Spinal cord (tissue), 10 donors: ENCODE results near the gene CDHR1. TPM values are rescaled to one million over a fixed set of nuclear protein-coding genes. Genes with fewer than 3 reads are reported as not detected.

Source experiments
- DNase-seq, 6 donors: peaks; one replicate each; pipeline versions ENCODE4 v3.0.0 to v3.0.0-alpha.2; 2013 to 2015; ENCODE audit warnings: low spot score in 6 of 6, low read depth in 4 of 6
- H3K27ac ChIP-seq: one replicate; pipeline ENCODE4 v1.5.1; 2013; ENCODE audit warnings: low read depth, low read length, control low read depth
- H3K27me3 ChIP-seq: one replicate; pipeline ENCODE4 v1.6.1; 2013; ENCODE audit warnings: low read length; ENCODE audit not compliant: control insufficient read depth, insufficient read depth
- H3K36me3 ChIP-seq: one replicate; pipeline ENCODE4 v1.6.1; 2013; ENCODE audit warnings: low read length; ENCODE audit not compliant: control insufficient read depth, insufficient read depth
- H3K4me1 ChIP-seq: one replicate; pipeline ENCODE4 v1.6.1; 2013; ENCODE audit warnings: low read length; ENCODE audit not compliant: control insufficient read depth, insufficient read depth
- H3K4me3 ChIP-seq: one replicate; pipeline ENCODE4 v1.5.1; 2013; ENCODE audit warnings: low read depth, low read length, control low read depth
- H3K9me3 ChIP-seq: one replicate; pipeline ENCODE4 v1.6.1; 2013; ENCODE audit warnings: low read length; ENCODE audit not compliant: control insufficient read depth, insufficient read depth
- WGBS: methylation state at CpG from one replicate; pipeline ENCODE4 v1.1.5; 2013; ENCODE audit warnings: missing lambda C conversion rate; ENCODE audit not compliant: insufficient coverage; 5-methylcytosine and 5-hydroxymethylcytosine counted together
- polyA plus RNA-seq, 2 donors: library from polyadenylated mRNA; unstranded; fragments of 120-200 nt; gene quantifications; one replicate each; pipeline ENCODE4 v1.2.1, GENCODE V29; 2013; ENCODE audit not compliant: insufficient read length in 2 of 2
- total RNA-seq, 2 donors: library from RNA; depleted of rRNA in 1 of 2; stranded (reverse); fragments of 120-200 nt in 1 of 2; fragments of >200 nt in 1 of 2; gene quantifications; one replicate each; pipeline versions ENCODE4 v1.2.3 to v1.2.4, GENCODE V29; 2013 to 2014
- donor health status: healthy.

Gene CDHR1
- total and polyA plus RNA-seq, 4 donors = 4.7 to 14.1 (median 8.3) TPM

DNA sequence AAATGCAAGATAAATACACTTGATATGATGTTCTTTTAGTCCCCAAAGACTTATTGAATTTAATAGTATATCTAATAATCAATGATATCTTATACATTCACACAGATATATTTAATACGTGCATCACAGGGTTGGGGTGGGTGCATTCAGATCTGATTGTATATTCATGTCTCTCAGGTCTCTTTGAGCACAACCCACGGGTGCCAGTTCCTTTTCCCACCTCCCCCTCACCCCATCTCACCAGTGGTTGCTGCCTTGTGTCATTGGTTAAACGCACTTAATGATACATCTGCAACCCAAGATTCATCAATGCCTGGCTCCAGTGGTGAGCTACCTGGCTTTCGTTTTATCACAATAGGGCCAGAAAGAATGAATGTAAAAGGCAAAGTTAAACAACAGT is 40.8 kb downstream of the CDHR1 start:
- Histone ChIP-seq H3K36me3 (no peaks in the 10 kb centered on the region), H3K4me3 (no peak overlapping the region), H3K27me3 (peaks cover 4% of the 10 kb centered on the region), H3K4me1 (no peaks in the 10 kb centered on the region), H3K9me3 (no peaks in the 10 kb centered on the region), H3K27ac (no peak overlapping the region)
- no peak for DNase-seq
- 57% methylated on average over 1 of the region's 4 CpGs for WGBS

- H3K9me3 ChIP-seq = no peaks in the 10 kb centered on the region
- 90% methylated on average over 6 of the region's 6 CpGs for whole genome bisulfite sequencing
- DNase-seq = no peak
These were observed 42.5 kb downstream of the CDHR1 start for GRCh38 chr10:84236807-84237198.

DNA sequence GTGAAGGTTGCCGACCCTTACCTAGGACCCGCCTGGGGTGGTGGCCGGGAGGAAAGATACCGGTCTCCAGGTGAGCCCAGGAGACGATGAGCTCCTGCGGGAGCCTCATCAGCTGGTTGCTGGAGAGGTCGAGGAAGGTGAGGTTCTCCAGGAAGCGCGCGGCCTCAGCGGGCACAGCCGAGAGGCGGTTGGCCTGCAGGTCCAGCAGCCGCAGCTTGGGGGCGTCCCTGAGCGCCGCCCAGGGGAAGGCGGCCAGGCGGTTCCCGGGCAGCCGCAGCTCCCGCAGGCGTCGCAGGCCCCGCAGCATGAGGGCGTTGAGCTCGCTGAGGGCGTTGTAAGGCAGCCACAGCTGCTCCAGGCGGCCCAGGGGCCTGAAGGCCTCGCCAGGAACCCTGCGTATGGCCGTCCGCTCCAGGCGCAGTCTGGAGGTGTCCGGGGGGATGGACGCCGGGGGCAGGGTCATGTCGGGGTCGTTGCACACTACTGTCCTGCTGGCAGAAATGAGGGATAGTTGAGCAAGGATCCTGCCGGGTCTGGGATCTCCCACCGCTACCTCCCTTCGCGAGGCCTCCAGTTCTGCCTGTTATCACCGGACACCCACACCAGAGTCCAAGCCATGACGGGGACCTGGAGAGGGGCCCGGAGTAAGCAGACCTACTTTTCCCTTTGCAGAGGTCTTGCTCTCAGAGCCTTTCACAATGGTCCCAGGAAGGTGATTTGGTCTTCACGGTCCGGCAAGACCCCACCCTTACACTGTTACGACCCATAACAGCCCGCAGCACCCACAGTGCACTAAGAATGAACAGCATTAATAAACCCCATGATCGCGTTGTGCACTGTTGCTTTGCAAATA is 43.1 kb downstream of the CDHR1 start:
- no peaks in the 10 kb centered on the region for H3K36me3 ChIP-seq
- no peak overlapping the region for H3K27ac ChIP-seq
- H3K4me1 ChIP-seq = peaks cover 5% of the 10 kb centered on the region
- DNase-seq = no peak
- no peaks in the 10 kb centered on the region for H3K9me3 ChIP-seq
- H3K27me3 ChIP-seq = peaks cover 4% of the 10 kb centered on the region
- H3K4me3 ChIP-seq = no peak overlapping the region
- 51% methylated on average over 48 of the region's 52 CpGs for WGBS

More at GRCh38 chr10:84236807-84237198, 42.5 kb downstream of the CDHR1 start:
- peaks cover 5% of the 10 kb centered on the region for H3K4me1 ChIP-seq
- no peaks in the 10 kb centered on the region for H3K36me3 ChIP-seq
- no peak overlapping the region for H3K27ac ChIP-seq
- H3K27me3 ChIP-seq = peaks cover 4% of the 10 kb centered on the region
- H3K4me3 ChIP-seq = no peak overlapping the region

DNA sequence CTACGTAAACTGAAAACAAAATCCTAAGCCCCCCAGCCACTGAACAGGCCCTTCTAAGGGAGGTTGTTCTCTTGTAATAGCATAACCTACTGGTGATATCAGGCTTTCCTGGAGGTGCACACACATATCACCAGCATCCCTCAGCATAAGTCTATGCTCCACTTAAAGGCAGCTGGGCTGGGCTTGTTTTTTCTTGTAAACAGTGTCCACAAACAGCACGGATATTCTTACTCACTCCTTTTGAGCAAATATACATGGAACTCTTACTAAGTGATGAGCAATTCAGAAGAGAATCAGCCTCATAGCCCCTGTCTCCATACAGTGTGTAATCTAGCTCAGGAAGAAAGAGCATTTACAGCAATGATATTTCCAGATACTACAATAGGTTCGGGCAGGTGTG is 44.6 kb downstream of the CDHR1 start:
- Histone ChIP-seq H3K27me3 (peaks cover 4% of the 10 kb centered on the region), H3K9me3 (no peaks in the 10 kb centered on the region), H3K4me1 (peaks cover 9% of the 10 kb centered on the region), H3K4me3 (no peak overlapping the region), H3K27ac (no peak overlapping the region), H3K36me3 (no peaks in the 10 kb centered on the region)
- no peak for DNase-seq
- WGBS = 100% methylated on average over 1 of the region's 3 CpGs

DNA sequence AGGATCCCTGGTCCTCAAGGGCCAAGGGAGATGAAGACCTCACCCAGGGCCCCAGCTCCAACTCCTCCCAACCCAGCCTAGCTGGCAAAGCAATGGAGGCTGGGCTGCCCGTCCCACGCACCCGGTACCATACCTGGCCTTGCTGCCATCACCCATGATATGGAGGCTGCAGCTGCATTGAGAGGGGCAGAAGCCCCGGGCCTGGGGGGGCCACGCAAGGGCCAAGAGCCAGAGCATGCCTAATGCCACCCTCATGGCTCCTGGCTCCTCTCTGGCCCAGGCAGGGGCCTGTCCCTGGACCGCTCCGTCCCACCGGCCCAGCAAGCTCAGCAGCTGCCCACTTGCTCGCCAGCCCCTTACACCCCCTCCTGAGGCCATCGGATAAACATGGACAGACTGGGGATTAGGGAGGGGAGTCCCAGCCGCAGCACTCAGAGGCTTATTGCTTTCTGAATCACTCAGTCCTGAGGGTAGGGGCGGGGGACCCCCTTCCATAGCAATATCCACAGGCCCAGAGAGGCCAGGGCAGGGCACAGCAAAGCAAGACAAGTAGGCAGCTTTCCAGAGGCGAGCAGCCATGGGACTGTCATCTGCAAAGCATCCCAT is 47.0 kb downstream of the CDHR1 start, which contains the start of gene LRIT1:
LRIT1 (minus strand) TSS at position 362 of the 606 bp plus-strand sequence; CDS start at position 255, 107 bp downstream.
- 92% methylated on average over 12 of the region's 13 CpGs for WGBS
- peaks cover 30% of the 10 kb centered on the region for H3K4me1 ChIP-seq

GRCh38 chr10:84243759-84244158 is 49.4 kb downstream of the CDHR1 start:
- WGBS = no CpG with 5 or more reads among the region's 3 CpGs
- Histone ChIP-seq H3K36me3 (peaks cover 2% of the 10 kb centered on the region), H3K27me3 (no peaks in the 10 kb centered on the region), H3K27ac (peak overlapping the region; percentile 80), H3K4me3 (no peak overlapping the region), H3K9me3 (no peaks in the 10 kb centered on the region), H3K4me1 (peaks cover 30% of the 10 kb centered on the region)
- DNase-seq = no peak

More for the DNA sequence above, 47.0 kb downstream of the CDHR1 start, which contains the start of gene LRIT1:
- H3K27me3 ChIP-seq = peaks cover 4% of the 10 kb centered on the region
- no peak within 1 kb of the TSS for H3K4me3 ChIP-seq
- no peaks in the 10 kb centered on the region for H3K36me3 ChIP-seq
- no peak for DNase-seq
- no peaks in the 10 kb centered on the region for H3K9me3 ChIP-seq
- no peak within 1 kb of the TSS for H3K27ac ChIP-seq

GRCh38 chr10:84244651-84245270 is 50.4 kb downstream of the CDHR1 start, which contains the start of gene RGR:
TSS of gene RGR (plus strand) at chr10:84245053. CDS start at chr10:84245091, 38 bp downstream.
- DNase-seq = peak; percentile 80 to 97 (median 90)
- whole genome bisulfite sequencing = 18% methylated on average over 9 of the region's 9 CpGs
- Histone ChIP-seq H3K9me3 (no peaks in the 10 kb centered on the region), H3K27me3 (no peaks in the 10 kb centered on the region), H3K4me1 (peaks cover 30% of the 10 kb centered on the region), H3K36me3 (peaks cover 2% of the 10 kb centered on the region), H3K27ac (peak within 1 kb of the TSS; percentile 80), H3K4me3 (peak within 1 kb of the TSS; percentile 43)

DNA sequence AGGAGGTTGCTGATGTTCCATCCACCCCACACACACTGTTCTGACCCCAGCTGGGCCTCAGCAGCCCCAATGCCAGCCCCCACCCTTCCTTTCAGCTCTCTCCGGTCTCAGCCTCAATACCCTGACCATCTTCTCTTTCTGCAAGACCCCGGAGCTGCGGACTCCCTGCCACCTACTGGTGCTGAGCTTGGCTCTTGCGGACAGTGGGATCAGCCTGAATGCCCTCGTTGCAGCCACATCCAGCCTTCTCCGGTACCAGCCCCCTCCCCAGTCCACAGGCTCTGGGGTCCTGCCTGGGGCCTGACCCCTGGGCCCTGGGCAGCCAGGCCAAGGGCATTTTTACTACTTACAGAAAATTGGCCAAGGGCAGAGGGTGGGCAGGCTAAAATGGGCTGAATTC is 53.2 kb downstream of the CDHR1 start:
- DNase-seq = no peak
- Histone ChIP-seq H3K27me3 (no peaks in the 10 kb centered on the region), H3K4me1 (peaks cover 25% of the 10 kb centered on the region), H3K36me3 (peaks cover 2% of the 10 kb centered on the region), H3K27ac (no peak overlapping the region), H3K9me3 (no peaks in the 10 kb centered on the region), H3K4me3 (no peak overlapping the region)
- WGBS = 86% methylated on average over 6 of the region's 6 CpGs

DNA sequence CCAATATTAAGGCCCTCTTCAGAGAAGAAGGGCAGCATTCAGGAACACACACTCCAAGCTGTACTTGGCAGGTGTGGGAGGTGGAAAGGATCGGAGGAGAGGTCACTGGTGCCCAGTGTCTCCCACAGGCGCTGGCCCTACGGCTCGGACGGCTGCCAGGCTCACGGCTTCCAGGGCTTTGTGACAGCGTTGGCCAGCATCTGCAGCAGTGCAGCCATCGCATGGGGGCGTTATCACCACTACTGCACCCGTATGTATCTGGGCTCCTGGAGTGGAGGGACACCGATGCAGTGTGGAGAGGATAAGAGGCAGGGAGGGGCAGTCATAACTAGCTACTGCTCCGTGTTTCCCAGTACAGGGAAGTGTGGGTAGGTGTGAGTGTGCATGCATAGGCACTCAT is 54.5 kb downstream of the CDHR1 start:
- no peak overlapping the region for H3K27ac ChIP-seq
- DNase-seq = no peak
- H3K9me3 ChIP-seq = no peaks in the 10 kb centered on the region
- H3K36me3 ChIP-seq = peaks cover 2% of the 10 kb centered on the region
- no peak overlapping the region for H3K4me3 ChIP-seq
- H3K27me3 ChIP-seq = no peaks in the 10 kb centered on the region
- 69% methylated on average over 12 of the region's 12 CpGs for whole genome bisulfite sequencing
- peaks cover 21% of the 10 kb centered on the region for H3K4me1 ChIP-seq
